Stimulated activated CD8-positive, alpha-beta memory T cell treated with anti-CD3 and anti-CD28 coated beads, Interleukin-7, amount 100 ng/mL, for 48 hours (primary cell): ENCODE results near the gene GMDS.

Experiments used
- DNase-seq, 2 donors: peaks; one replicate each; pipeline ENCODE4 v3.0.0-alpha.2; 2020; ENCODE audit warnings: low read depth in 1 of 2; ENCODE audit errors: extremely low read depth in 1 of 2

Gene GMDS

DNA sequence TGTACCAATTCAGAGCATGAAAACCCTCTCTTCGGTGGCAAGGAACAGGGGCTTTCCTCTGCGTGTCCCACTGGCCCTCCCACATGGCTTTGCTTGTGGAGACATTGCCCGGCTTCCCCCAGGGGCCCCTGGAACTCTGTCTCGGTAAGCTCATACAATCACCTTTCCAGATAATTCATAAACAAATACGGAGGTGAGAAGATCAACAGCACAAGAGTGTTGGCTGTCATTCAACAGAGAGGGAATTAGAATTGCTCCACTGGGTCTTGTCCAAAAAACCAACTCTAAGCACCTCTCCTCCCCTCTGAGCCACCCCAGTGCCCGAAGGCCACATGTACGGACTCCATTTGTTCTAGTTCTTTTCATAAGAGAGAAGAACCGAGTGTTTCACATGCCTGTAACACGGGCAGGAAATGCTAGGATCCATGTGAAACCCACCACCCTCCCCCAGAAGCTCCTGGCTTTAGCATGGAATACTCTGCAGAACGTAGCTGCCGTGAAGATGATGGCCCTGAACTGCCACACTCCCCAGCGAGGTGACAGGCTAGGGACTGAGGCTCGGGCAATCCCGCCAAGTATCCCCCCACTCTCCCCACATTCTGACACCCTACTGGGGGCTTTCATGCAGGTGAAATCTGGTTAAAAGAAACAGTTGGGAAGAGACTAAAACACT lies 660.3 kb downstream of the GMDS start:
- no peak for DNase-seq

DNA sequence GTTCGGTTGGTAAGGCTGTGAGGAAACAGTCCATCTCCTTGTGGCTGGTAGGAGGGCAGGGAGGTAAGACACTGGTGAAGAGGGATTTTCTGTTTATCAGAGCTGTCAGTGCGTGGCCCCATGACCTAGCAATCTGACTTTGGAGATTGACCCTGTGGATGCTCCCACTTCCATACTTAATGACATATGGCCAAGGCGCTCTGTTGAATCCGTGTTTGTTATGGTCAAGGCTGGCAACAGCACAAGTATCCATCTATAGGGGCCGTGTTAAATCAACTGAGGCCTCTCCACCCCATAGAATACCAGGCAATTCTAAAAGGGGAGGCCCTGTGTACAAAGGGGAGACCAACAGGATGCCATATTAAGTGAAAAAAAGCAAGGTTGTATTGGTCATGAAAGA lies 661.3 kb downstream of the GMDS start:
- DNase-seq: no peak

DNA sequence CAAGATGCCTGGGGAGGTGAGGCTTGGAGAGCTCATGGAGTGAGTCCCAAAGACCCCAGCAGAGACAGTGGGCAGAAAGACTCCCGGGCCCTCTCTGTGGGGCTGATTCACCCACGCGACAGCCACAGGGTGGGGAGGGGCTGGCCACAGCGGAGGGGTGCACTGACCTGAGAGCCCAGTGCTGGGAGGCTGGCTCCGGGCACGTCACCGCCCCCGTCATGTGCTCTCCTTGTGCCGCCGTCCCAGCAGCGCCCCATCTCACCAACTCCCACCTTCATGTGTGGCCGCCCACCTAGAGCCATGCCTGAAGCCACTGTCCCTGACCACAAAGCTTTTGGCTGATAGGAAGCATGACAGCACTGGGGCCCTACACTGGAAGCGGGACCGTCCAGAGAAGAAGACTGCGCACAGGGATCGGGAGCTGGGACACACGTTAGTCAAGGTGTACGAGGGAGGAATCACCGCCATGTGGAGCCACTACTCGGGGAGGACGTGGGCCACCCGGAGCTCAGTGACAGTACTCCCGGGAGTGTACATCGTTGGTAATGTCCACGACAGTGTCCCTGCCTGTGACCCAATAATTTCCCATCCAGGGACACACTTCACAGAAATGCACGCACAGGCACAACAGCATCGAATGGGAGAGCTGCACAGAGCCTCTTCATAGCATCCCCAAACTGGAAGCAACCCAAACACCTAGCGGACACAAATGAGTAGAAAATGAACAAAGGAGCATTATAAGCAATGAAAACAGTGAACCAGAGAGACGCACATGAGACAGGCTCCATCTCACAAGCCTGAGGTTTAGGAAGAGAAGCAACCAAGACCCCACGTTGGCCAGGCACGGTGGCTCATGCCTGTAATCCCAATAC lies 664.0 kb downstream of the GMDS start:
- no peak for DNase-seq

DNA sequence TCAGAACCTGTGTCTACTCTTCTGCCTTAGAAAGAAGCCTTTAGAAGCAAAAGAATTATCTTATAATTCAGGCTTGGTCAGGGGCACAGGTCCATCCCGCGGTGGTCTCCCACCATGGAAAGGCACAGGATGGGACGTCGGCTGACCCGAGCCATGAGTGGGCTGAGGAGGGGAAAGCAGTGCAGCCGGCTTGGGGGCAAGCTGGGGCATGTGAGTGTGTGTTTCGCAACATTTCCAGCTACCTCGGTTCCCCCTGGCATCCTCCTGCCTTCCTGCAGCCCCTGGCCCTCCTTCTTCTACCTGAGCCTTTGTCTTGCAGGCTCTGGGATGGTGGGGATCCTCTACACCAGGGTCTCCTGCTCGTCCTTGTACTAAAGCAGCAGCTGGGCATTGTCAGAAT lies 664.8 kb downstream of the GMDS start:
- DNase-seq: no peak

DNA sequence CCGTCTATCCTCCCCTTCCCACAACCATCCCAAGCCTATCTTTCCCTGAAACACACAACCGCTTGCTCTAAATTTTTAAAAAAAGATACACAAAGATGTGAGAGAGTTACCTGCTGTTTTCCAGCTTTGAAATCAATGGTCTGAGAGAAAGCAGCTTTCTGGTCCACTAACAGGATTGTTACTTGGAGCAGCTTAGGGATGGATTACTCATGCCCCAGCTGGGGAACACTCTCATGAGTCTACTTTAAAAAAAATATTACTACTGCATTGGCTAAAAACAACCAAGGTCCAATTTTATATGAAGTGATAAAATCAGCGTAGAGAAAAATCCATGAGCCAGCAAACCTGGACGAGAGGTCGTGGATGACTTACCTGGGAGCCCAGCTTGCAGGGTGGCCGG lies 665.3 kb downstream of the GMDS start:
- DNase-seq: no peak

DNA sequence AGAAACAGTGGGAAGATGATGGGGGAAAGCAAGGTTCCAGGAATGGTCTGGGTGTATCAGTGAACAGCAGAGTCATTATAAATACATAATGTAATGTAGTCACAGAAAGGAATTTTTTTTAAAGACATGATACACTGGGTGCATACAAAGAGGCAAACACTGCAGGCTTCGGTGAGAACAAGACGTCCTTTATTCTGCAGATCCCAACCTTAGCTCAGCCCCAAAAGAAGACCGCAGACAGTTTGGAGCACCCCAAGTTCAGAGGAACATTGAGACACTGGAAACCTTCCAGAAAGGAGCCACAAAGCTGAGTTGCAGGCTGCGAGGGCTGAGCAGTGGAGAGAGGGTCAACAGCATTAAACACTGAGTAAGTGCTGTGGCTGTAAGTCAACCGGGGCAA lies 666.3 kb downstream of the GMDS start:
- no peak for DNase-seq

DNA sequence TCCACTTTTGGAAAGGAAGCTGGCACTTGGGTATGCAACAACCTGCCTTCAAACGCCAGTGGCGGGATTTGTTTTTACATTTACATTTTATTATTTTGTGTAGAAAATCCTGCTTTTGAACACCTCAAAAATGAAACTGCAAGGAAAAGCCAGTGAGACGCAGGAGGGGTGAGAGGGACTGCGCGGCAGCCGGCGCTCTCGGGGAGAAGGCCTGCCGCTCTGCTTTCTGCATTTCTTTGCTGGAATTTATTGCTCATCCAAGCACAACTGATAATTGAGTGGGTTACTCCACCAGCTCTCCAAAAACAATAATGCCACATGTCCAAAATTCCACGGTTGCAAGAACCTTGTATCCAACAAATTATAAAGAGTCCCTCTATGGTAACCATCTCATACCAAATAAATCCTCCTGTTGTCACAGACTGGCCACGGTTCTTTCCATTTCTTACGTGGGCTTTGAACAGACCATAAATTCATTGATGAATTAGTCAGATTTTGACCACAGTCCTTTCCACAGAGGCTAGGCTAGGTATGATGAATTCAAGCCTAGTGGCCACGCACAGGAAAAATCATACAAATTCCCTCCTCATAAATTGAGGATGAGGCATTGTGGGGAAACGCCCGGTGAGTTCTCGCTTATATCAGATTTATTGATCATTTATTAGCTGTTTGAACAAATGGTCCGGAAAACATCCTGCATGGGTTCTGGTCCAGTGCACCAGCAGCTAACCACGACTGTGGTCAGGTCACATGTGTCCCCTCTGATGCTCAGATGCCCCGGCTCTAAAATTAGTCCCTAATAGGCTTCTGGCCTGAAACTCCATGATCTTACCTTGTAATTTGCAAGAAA lies 667.3 kb downstream of the GMDS start:
- no peak for DNase-seq

DNA sequence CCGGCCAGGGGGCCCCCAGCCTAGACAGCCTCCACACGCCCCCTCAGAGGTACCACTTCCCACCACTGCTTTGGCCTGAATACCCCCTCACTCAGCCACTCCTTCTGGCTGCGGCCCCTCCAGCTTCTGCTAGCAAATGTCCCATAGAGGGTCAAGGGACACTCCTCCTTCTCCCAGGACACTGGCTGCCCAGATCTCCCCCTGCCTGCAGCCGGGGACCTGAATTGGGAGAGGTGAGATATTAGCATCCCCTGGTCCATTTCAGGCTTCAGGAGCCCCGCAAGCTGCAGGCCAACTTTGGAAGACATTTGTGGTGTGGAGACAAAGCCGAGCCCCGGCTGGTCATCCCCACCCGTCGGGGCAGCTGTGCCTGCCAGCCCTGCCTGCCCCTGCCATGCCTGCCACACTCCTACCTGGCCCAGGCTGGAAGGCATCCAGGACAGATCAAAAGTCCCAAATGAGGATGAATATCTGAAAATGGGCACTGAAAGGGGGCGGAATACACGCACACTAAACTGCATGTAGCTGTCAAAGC lies 668.2 kb downstream of the GMDS start:
- no peak for DNase-seq

DNA sequence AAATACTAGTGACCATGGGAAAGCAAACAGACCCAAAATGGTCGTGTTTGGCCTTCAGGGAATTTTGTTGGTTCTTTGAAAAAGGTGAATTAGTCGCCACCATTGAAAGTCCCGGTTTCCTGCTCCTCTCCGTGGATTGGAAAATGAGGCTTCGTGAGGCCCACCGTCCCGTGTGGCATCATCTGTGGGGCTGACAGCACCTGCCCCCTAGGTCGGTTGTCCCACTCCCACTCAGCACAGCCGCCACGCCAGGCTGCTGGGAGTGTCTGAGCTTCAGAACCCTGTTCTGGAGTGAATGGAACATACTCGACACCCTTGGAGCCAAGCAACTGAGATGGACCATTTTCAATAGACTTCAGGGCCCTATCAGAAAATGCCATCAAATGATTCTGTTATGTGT lies 668.7 kb downstream of the GMDS start:
- no peak for DNase-seq

DNA sequence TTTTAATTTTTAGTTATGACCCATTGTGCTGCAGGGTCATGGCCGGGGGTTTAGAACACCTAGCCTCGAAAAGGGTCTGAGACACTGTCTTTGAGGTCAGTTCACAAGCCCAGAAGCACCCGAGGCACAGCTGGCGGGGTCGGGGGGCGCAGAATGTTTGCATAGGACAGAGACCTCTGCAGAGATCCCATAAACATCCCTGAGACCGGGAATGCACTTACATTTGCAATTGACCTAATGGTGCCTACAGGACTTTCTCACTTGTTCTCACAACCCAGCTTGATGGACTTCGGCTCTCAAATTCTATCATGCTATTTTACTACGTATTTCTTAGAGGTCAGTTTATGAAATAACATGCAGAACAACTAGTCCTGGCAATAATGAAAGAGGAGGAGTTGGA lies 669.2 kb downstream of the GMDS start:
- DNase-seq: no peak

DNA sequence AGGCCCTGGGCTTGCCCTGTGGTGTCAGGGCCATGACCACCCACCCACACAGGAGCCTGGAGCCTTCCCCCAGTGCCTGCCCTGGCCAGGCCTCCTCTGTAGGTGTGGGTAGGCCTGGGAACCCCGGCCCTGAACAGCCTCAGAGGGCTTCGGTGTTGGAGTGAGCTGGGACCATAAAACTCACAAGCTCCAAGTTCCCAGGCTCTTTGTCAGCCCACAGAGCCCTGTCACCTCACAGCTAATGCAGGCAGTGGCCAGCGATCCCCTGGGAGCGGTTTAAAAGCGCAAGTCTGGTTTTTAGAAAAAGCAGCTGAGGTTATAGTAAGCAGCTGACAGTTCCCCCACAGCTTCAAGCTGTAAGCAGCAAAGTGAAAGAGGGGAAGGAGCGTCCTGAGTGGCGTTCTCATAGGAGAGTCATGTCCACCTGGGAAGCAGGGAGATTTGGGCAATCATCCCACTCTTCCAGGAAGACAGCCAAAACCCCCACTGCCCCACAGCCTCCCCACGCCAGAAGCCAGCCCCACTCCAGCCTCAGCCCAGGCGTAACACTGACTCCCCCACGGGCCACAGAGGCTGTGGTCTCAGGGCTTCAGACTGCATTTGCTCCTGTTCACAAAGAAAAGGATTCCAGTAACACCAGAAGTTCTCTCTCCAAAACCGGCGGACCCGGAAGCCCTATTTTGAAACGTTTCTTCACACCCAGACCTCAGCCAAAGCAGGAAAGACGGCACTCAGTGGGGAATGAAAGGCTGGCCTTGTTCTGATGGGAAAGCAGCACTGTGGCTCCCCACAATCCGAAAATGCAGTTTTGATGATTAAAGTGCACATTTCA lies 670.0 kb downstream of the GMDS start:
- no peak for DNase-seq

DNA sequence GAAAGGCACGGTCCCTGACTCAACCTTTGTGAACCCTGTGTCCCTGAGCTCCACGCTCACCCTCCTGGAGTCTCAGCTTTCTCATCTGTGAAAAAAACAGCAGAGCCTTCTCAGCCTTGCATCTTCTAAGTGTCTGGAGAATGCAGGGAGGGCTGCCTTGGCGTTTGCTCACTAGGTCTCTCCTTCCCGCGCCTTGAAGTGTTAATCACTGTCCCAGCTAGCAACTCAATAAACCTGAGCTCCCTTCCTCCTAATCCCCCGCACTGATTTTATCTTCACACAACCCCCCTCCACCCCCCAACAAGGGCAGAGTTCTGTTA lies 670.6 kb downstream of the GMDS start:
- no peak for DNase-seq

DNA sequence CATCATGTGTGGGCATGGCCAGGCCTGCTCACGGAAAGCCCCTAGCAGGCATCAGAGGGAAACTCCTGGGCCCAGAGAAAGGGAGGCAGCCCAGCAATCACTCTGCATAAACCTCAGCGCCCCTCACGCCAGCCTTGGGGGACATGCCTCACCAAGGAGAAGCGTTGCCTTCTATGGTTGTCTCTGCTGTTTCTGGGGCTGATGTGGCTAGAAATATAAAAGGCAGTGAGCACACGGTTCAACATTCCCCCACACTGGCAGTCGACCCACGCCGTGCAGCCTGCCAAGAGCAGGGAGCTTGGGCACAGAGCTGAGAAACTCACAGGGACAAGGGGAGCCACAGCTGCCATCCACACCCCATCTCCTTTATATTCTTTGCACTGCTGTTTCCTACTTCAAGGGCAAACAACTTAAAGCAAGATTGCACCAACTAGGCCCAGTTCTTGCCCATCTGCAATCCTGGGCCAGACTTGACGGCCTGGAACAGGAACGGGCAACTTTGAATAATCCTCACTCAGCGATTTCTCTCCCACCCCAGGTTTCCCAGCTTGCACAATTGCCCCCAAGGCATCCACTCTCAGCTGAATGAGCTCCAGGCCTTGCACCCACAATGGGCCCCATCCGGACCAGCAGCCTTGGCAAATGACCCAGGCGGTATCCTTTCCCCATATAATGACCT lies 671.2 kb downstream of the GMDS start:
- DNase-seq: no peak
